GM21825 (cell line): ENCODE results near the gene DLG5.

Source experiments
- ATAC-seq: cut with Tn5 transposase; IDR thresholded peaks from one replicate; pipeline ENCODE4 v1.9.1; 2021; ENCODE audit warnings: mild to moderate bottlenecking, moderate library complexity; ENCODE audit not compliant: unreplicated experiment

The DLG5 gene

GRCh38 chr10:77926566-77927401, at the start of gene DLG5:
Gene DLG5 (minus strand): TSS chr10:77926755. CDS start chr10:77926520, 235 bp downstream.
- ATAC-seq = peak; percentile 48

DNA sequence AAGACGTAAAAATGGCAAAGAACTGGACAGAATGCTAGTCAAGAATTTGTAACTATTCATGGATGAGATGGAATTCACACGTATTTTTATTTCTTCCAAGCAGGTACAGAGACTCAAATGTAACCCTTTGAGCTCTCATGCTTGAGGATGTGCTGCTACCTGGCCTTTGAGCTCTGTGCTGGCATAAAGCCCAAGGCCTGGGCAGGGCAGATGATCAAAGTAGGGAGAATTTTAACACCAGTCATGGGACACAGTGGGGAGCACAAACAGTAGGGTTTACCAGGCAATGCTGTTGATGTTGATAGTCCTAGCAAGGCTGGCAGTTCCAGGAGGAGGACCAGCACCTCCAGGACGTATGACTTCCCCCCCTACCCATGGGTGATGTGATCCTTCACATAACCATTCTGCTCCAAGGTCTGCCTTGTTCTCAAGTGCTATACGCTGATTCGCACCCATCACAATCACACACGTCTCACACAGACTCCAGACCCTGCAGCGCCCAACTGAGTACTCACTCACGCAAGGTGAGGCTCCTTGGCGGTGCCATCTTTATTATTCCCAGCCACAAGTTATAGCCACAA, 48.6 kb upstream of the DLG5 start:
- no peak for ATAC-seq

- ATAC-seq = no peak
These were observed 48.0 kb upstream of the DLG5 start for GRCh38 chr10:77974396-77975074.

GRCh38 chr10:77973276-77973675, 46.7 kb upstream of the DLG5 start:
- ATAC-seq = no peak

DNA sequence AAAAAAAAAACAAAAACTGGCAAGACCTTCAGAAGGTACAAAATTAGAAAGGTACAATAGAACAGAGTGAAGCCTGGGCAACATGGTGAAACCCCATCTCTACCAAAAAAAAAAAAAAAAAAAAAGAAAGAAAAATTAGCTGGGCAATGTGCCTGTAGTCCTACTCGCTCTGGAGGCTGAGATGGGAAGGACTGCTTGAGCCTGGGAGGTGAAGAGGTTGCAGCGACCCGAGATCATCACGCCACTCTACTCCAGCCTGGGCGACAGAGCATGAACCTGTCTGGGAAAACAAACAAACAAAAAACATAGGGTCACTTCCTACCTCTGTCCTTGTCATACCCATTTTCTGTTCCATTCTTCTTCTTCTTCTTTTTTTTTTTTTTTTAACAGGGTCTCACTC, 45.6 kb upstream of the DLG5 start:
- ATAC-seq = no peak

- ATAC-seq = no peak
These were observed 45.2 kb upstream of the DLG5 start for GRCh38 chr10:77971804-77972144.

GRCh38 chr10:77970869-77971803, 44.6 kb upstream of the DLG5 start:
- ATAC-seq = no peak

- ATAC-seq = no peak
These were observed 42.6 kb upstream of the DLG5 start for GRCh38 chr10:77969114-77969513.

DNA sequence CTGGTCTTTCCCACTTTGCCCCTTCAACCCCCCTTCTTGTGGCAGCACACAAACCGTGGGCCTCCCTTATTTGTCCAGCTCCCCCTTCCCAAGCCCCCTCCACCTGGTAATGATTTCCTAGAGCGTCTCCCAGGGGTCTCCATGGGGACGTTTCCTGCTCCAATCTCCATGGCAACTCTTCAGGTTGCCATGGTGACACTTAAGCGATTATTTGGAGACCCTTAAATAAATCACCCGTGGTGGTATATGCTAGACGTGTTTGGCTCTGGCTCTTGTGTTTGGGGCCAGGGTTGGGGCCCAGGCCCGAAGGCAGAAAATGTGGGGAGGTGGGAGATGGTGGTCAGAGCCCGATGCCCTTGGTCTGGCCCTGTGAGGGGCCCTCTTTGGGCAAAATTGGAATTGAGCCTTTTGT, 41.1 kb upstream of the DLG5 start:
- no peak for ATAC-seq

DNA sequence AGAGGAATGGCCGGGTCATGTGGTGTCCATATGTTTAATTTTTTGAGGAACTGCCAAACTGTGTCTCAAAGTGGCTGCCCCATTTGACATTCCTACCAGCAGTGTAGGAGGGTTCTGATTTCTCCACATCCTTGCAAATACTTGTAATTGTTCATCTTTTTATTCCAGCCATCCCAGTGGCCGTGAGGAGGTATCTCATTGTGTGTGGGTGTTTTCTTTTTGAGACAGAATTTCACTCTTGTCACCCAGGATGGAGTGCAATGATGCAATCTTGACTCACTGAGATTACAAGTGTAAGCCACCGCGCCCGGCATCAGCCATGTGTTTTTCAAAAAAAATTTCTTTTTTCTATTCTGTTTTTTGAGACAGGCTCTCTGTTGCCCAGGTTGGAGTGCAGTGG, 38.7 kb upstream of the DLG5 start:
- ATAC-seq = no peak

GRCh38 chr10:77964811-77965210, 38.3 kb upstream of the DLG5 start:
- no peak for ATAC-seq

DNA sequence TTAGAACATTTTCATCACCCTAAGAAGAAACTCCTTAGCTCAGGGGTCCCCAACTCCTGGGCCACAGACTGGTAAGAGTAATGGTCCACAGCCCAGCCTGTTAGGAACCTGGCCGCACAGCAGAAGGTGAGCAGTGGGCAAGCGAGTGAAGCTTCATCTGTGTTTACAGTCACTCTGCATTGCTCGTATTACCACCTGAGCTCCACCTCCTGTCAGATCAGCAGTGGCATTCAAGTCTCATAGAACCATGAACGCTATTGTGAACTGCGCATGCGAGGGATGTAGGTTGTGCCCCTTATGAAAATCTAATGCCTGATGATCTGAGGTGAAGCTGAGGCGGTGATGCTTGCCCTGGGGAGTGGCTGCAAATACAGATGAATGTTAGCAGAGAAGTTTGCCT, 37.3 kb upstream of the DLG5 start:
- no peak for ATAC-seq

DNA sequence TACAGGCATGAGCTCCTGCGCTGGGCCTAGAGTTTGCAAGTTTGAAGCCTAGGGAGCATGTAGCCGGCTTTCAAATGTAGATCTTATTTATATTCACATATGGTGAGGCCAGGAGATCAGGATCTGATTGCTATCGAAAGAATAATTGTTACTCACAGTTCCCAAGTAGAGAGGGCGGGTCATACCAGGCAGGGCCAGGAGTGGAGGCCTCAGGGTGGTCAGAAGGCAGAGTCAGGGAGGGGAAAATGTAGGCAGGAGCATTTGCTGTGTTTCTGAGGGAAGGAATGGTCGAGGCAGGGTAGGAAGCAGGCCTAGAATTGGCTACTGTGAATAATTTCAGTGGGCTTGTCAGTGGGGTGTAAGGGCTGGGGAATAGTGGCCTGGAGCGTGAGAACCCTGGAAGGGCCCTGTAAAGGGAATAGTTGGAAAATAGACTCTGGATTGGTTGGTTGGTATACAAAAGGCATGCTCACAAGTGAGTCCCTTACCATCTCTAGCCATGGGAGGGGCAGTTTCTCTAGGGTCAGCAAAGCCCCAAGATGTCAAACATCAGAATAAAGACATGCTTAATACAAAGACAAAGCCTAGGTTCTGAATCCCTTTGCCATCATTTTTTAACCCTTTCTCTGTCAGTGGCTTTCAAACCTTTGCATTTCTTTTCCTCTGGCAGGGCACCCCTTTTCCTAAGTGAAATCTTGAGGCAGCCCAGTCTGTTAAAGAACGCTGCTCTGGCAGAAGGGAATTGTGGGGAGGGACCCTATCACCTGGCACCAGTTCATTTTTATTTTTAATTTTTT, 36.0 kb upstream of the DLG5 start:
- ATAC-seq = no peak

GRCh38 chr10:77961668-77962067, 35.1 kb upstream of the DLG5 start:
- ATAC-seq = no peak

- no peak for ATAC-seq
These were observed 34.3 kb upstream of the DLG5 start for GRCh38 chr10:77960829-77961329.

- ATAC-seq = no peak
These were observed 33.4 kb upstream of the DLG5 start for GRCh38 chr10:77959887-77960455.

DNA sequence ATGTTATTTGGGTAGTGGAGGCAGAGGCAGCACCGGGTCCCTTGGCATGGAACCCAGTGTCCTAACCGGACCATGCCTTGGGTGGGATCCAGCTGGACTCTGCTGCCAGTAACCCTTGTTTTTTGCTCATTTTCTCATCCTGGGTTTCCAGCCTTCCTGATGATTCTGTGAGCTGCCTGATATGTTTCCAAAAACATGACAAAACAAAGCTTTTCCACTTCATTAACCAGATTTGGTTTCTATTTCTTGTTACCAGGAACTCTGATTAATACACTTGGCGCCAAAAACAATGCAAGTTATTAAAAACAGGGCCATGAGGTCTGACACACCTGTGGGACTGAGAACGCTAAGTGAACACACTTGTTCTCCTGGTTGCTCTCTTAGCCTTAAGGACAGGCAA, 32.8 kb upstream of the DLG5 start:
- no peak for ATAC-seq

GRCh38 chr10:77955136-77955535, 28.6 kb upstream of the DLG5 start:
- no peak for ATAC-seq

DNA sequence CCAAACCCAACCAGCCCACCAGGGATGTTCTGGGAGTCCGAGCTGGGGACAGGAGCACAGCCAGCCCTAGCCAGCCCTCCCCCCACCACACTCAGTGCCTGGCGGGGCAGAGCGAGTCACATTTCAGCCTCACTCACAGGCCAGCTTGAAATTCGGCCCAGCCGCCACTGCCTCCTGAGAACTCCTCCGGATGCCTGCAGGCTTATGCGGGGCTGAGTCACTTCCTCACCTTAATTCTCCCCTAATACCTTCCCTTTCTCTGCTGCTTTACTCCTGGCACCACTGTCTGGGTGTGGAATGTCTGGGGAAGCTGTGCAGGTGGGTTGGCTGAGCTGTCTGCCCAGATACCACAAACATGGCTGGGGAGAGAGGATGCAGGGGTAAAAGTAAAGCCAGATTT, 22.6 kb upstream of the DLG5 start:
- no peak for ATAC-seq

DNA sequence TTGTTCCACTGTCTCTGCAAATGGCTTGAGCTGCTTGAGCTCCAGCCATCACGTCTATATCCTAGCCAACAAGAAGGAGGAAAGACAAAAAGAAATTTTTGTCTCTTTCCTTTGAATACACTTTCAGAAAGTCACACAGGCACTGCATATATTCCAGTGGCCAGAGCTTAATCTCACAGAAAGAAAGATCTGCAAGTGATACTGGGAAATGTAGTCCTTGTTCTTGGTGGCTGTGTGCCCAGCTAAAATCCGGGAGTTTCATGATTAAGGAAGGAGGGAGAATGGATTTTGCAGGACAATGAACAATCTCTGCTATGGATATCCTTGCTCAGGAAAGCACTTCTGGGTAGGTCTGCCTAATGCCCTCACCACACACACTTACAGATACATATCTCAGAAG, 19.5 kb upstream of the DLG5 start:
- no peak for ATAC-seq
